Adrenal gland (tissue), 12 donors: Measurements from ENCODE around the gene PRH1. TPM values are rescaled to one million over a fixed set of nuclear protein-coding genes. Genes with fewer than 3 reads are reported as not detected.

Experiments
- DNase-seq, 7 donors: peaks; one replicate each; pipeline ENCODE4 v3.0.0-alpha.2; 2019 to 2020
- H3K27ac ChIP-seq, 5 donors: fragments of 200-600 bp; sonication (generic) in 4 of 5; 1 replicate in 3 of 5; 2 replicates in 2 of 5; pipeline versions ENCODE4 v1.5.1 to v1.8.0; 2016 to 2020; ENCODE audit warnings: mild to moderate bottlenecking in 1 of 5
- H3K27me3 ChIP-seq: fragments of 200-600 bp; 2 replicates; pipeline ENCODE4 v1.8.0; 2021
- H3K36me3 ChIP-seq, 2 donors: fragments of 200-600 bp; replicated peaks in 1 of 2; 1 replicate in 1 of 2; 2 replicates in 1 of 2; pipeline versions ENCODE4 v1.5.1 to v1.8.0; 2018 to 2022
- H3K4me1 ChIP-seq, 2 donors: fragments of 200-600 bp; replicated peaks in 1 of 2; 1 replicate in 1 of 2; 2 replicates in 1 of 2; pipeline versions ENCODE4 v1.5.1 to v1.8.0; 2018 to 2021
- H3K4me3 ChIP-seq, 4 donors: fragments of 200-600 bp; sonication (generic) in 3 of 4; one replicate each; pipeline ENCODE4 v1.5.1; 2016 to 2018
- H3K9me3 ChIP-seq, 3 donors: fragments of 200-600 bp; sonication (generic) in 1 of 3; replicated peaks in 1 of 3; 1 replicate in 2 of 3; 2 replicates in 1 of 3; pipeline versions ENCODE4 v1.5.1 to v1.8.0; 2016 to 2021
- POLR2A ChIP-seq, 2 donors: fragments of 450-650 bp; IDR thresholded peaks; one replicate each; pipeline ENCODE4 v1.6.1; 2017; ENCODE audit warnings: antibody characterized with exemption in 2 of 2, mild to moderate bottlenecking in 2 of 2, moderate library complexity in 1 of 2
- WGBS, 4 donors: extraction: QIAGEN DNeasy Blood & Tissue Kit in 2 of 4; methylation state at CpG; one replicate each; pipeline versions ENCODE4 v1.1.5 to v1.1.7; 2013 to 2017; 5-methylcytosine and 5-hydroxymethylcytosine counted together
- intact Hi-C, 2 donors: fragments of 100-400 bp; cut with DNase I; formaldehyde crosslinking; loops; one replicate each; pipeline versions ENCODE4 v1.14.1 to v1.15.0; 2022 to 2023
- polyA plus RNA-seq, 3 donors: library from polyadenylated mRNA; stranded (reverse); fragments of 200-250 nt in 2 of 3; fragments of 350-450 nt in 1 of 3; fragmentation: Illumina TruSeq in 1 of 3; extraction: RNeasy Lipid Tissue Mini Kit (QIAGEN cat#74804) in 1 of 3; gene quantifications; one replicate each; pipeline ENCODE4 v1.2.3, GENCODE V29; 2013 to 2014
- total RNA-seq, 9 donors: library from RNA; depleted of rRNA in 4 of 9; stranded (reverse); fragments of >200 nt in 4 of 9; fragments of 120-200 nt in 1 of 9; fragmentation: NEBNext Ultra II Directional in 1 of 9; extraction: Animal tissue kit (Norgen Biotek cat#: 25700) in 1 of 9; gene quantifications; one replicate each; pipeline versions ENCODE4 v1.1.0 to v1.2.4, GENCODE V29; 2013 to 2023
- TF ChIP-seq, protein P1 (sequence below), 6 experiments: fragments of 450-650 bp in 4 of 6; fragments of 200-600 bp in 2 of 6; sonication (generic) in 1 of 6; IDR thresholded peaks; 1 replicate in 5 of 6; 2 replicates in 1 of 6; pipeline versions ENCODE4 v1.5.1 to v1.8.0; 2016 to 2021; ENCODE audit warnings: antibody characterized with exemption in 6 of 6, mild to moderate bottlenecking in 2 of 6, moderate library complexity in 1 of 6
- donor health status: healthy with polysubstance abuse.
- donor health status: Bipolar disorder and iron deficiency.
- donor health status: DM: yes; HTN: yes; CAD: no.
- donor health status: DM: no; HTN: no; CAD: no.
- donor health status: DM: no; HTN: no; CAD: no.
- donor health status: DM: yes; HTN: yes; CAD: no.

Gene PRH1
- total and polyA plus RNA-seq, 12 donors: 4.3 to 81.4 (median 17.0) TPM

DNA sequence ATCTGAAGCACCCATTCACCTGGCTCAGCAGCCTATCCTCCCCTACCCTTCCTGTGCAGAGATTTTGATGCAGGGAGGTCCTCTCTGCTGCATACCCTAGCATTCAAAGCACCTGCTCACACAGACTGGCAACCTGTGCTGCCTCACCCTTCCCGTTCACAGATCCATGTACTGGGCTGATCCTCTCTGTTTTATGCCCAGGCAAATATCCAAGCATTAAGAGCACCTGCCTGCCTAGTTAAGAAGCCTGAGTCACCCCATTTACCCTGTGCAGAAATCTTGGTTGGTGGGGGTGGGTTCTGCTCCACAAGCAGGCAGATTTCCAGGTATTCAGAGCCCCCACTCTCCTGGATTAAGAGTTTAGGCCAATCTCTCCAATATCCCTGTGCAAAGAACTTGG is 16.9 kb upstream of the PRH1 start:
- intact Hi-C loops: no loop called here
- peaks cover 0 to 9% (median 0%) of the 10 kb centered on the region in 3 donors for H3K9me3 ChIP-seq
- no peak for DNase-seq
- H3K27me3 ChIP-seq: no peaks in the 10 kb centered on the region
- TF ChIP-seq POLR2A (IDR thresholded peaks at IDR 0.05): no peak
- TF ChIP-seq, protein P1, sequence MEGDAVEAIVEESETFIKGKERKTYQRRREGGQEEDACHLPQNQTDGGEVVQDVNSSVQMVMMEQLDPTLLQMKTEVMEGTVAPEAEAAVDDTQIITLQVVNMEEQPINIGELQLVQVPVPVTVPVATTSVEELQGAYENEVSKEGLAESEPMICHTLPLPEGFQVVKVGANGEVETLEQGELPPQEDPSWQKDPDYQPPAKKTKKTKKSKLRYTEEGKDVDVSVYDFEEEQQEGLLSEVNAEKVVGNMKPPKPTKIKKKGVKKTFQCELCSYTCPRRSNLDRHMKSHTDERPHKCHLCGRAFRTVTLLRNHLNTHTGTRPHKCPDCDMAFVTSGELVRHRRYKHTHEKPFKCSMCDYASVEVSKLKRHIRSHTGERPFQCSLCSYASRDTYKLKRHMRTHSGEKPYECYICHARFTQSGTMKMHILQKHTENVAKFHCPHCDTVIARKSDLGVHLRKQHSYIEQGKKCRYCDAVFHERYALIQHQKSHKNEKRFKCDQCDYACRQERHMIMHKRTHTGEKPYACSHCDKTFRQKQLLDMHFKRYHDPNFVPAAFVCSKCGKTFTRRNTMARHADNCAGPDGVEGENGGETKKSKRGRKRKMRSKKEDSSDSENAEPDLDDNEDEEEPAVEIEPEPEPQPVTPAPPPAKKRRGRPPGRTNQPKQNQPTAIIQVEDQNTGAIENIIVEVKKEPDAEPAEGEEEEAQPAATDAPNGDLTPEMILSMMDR (IDR thresholded peaks at IDR 0.05): no peak
- H3K27ac ChIP-seq: no peak overlapping the region
- no peaks in the 10 kb centered on the region for H3K4me1 ChIP-seq
- 98 to 100% (median 100%) methylated on average over 1 of the region's 1 CpG; no CpG with 5 or more reads in 1 of the 4 donors for WGBS, 4 donors
- H3K36me3 ChIP-seq: no peaks in the 10 kb centered on the region
- H3K4me3 ChIP-seq: no peak overlapping the region

GRCh38 chr12:10900530-10900929 is 16.5 kb upstream of the PRH1 start:
- Histone ChIP-seq H3K27ac (no peak overlapping the region), H3K4me3 (no peak overlapping the region), H3K9me3 (peaks cover 0 to 9% (median 0%) of the 10 kb centered on the region in 3 donors), H3K27me3 (no peaks in the 10 kb centered on the region), H3K4me1 (no peaks in the 10 kb centered on the region), H3K36me3 (no peaks in the 10 kb centered on the region)
- intact Hi-C loops: no loop called here
- WGBS, 4 donors: 96 to 100% (median 100%) methylated on average over 1 of the region's 1 CpG; no CpG with 5 or more reads in 1 of the 4 donors
- no peak for DNase-seq
- TF ChIP-seq, protein P1 (IDR thresholded peaks at IDR 0.05): no peak
- TF ChIP-seq POLR2A (IDR thresholded peaks at IDR 0.05): no peak

DNA sequence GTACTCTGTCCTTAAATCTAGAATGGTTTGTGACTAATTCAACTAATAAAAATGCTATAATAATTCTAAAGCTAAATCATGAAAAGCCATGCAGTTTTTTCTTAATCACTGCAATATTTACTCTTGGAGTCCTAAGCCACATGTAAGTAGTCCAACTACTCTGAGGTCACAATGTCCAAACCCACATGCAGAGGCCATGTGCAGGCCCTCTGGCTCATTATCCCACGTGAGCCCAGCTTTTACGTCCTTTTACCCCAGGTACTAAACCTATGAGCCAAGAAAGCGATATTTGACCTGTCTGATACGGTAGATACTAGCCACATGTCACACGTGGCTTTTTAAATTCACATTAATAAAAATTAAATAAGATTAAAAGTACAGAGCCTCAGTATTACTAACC is 12.8 kb upstream of the PRH1 start:
- Histone ChIP-seq H3K9me3 (no peaks in the 10 kb centered on the region), H3K4me1 (no peaks in the 10 kb centered on the region), H3K27ac (no peak overlapping the region), H3K4me3 (no peak overlapping the region), H3K27me3 (no peaks in the 10 kb centered on the region), H3K36me3 (no peaks in the 10 kb centered on the region)
- no peak for TF ChIP-seq POLR2A (IDR thresholded peaks at IDR 0.05)
- intact Hi-C loops: no loop called here
- WGBS, 4 donors: 89 to 97% (median 95%) methylated on average over 5 of the region's 5 CpGs
- no peak for DNase-seq

GRCh38 chr12:10891937-10892336 is 7.9 kb upstream of the PRH1 start:
- H3K4me1 ChIP-seq: no peaks in the 10 kb centered on the region
- TF ChIP-seq, protein P1 (IDR thresholded peaks at IDR 0.05): no peak
- TF ChIP-seq POLR2A (IDR thresholded peaks at IDR 0.05): no peak
- H3K27me3 ChIP-seq: no peaks in the 10 kb centered on the region
- 92 to 98% (median 97%) methylated on average over 2 of the region's 2 CpGs for WGBS, 4 donors
- no peak for DNase-seq
- intact Hi-C loops: no loop called here
- H3K36me3 ChIP-seq: no peaks in the 10 kb centered on the region
- H3K9me3 ChIP-seq: no peaks in the 10 kb centered on the region
- H3K4me3 ChIP-seq: no peak overlapping the region
- H3K27ac ChIP-seq: no peak overlapping the region

- intact Hi-C loops: no loop called here
- H3K4me1 ChIP-seq: no peaks in the 10 kb centered on the region
- no peak for TF ChIP-seq POLR2A (IDR thresholded peaks at IDR 0.05)
- TF ChIP-seq, protein P1 (IDR thresholded peaks at IDR 0.05): no peak
- no peak overlapping the region for H3K27ac ChIP-seq
- no peaks in the 10 kb centered on the region for H3K36me3 ChIP-seq
- no peaks in the 10 kb centered on the region for H3K27me3 ChIP-seq
- H3K9me3 ChIP-seq: no peaks in the 10 kb centered on the region
- DNase-seq: no peak
- no peak overlapping the region for H3K4me3 ChIP-seq
These were observed 5.2 kb upstream of the PRH1 start for GRCh38 chr12:10889226-10889625.
